ENCODE measurements around the gene TNFRSF6B.

TNFRSF6B gene

DNA sequence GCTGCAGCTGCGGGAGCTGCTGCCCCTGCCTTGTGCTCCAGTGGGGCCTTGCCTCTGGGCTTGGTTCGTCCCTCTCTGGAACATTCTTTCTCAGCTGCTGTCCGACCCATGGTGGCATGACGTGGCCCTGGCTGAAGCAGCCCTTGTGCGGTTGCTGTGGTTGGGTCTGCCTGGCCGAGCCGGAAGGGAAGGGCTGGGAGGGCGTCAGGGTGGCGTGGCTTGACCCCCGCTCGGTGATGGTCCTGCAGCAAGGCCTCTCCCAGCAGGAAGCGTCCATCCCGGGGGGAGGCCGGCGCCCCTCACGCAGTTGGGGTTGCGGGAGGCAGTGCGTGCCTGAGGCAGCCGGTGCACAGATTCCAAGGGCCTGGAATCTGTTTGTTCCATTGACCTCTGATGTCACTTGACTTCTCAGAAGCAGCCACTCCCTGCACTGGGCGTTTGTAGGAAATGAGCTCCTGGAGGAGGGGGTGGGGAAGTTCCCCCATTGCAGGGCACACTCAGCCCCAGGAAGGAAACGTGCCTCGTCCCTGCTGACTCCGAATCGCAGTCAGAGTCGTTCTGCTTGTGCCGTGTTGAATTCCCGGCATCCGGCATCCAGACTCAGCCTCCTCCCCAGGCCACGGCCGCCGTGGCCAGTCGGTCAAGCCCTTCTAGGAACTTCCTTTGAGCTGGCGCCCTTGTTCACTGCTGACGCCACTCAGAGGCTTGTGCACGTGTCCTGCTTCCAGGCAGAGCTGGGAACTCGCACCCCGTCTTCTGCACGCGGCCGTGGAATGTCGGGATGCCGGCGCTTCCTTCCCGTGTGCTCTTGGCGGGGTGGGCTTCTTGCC is 9.7 kb upstream of the TNFRSF6B start:
- DNase-seq = peak; percentile 69

DNA sequence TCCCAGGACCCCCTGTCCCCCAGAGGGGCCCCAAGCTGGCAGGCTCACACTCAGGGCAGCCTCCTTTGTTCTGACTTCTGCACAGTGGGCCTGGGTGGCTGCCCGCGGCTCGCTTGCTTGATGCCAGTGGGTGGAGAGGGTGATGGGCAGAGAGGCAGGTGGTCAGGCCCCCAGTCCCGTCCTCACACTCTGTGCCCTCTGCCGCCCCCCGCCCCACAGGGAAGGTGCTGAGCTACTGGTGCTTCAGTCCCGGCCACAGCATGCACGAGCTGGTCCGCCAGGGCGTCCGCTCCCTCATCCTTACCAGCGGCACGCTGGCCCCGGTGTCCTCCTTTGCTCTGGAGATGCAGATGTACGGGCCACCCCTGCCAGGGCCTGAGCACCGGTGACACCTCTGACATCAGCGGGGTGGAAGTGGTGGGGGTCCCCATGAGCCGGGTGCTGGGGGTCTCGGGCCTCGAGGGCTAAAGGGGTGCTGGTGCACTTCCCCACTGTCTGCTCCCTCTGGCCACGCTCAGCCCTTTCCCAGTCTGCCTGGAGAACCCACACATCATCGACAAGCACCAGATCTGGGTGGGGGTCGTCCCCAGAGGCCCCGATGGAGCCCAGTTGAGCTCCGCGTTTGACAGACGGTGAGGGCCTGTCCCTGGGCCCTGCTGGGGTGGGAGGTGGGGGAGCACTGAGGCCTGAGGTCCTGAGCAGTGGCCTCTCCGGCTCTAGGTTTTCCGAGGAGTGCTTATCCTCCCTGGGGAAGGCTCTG is 8.9 kb upstream of the TNFRSF6B start:
- no peak for DNase-seq

DNA sequence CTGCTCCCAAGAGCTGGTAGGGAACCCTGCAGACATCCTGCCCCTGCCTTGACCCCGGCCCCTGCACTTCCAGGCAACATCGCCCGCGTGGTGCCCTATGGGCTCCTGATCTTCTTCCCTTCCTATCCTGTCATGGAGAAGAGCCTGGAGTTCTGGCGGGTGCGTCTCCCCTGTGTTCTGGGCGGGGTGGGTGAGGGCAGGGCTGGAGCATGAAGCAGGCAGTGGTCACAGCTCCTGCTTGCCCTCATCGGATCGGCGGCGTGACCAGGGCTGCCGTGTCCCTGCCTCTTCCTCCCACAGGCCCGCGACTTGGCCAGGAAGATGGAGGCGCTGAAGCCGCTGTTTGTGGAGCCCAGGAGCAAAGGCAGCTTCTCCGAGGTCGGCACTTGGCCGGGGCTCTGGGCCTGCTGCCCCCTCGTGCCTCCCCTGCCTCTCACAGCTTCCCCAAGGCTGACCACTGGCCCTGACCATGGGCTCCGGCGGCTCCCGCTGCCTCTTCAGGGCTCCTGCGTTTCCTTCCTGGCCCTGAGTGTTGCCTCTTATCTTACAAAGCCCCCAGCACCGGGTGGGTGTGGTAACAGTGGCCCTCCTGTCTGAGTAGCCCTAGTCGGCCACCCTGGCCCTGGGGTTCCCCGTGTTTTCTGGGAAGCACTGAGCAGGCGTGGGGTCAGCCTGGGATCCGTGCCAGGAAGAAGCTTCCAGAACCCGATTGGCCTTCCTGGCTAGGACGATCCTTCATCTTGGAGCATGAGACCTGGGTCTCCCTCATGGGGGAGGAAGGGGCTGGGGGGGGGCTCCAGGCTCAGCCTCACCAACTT is 8.0 kb upstream of the TNFRSF6B start:
- DNase-seq = no peak

DNA sequence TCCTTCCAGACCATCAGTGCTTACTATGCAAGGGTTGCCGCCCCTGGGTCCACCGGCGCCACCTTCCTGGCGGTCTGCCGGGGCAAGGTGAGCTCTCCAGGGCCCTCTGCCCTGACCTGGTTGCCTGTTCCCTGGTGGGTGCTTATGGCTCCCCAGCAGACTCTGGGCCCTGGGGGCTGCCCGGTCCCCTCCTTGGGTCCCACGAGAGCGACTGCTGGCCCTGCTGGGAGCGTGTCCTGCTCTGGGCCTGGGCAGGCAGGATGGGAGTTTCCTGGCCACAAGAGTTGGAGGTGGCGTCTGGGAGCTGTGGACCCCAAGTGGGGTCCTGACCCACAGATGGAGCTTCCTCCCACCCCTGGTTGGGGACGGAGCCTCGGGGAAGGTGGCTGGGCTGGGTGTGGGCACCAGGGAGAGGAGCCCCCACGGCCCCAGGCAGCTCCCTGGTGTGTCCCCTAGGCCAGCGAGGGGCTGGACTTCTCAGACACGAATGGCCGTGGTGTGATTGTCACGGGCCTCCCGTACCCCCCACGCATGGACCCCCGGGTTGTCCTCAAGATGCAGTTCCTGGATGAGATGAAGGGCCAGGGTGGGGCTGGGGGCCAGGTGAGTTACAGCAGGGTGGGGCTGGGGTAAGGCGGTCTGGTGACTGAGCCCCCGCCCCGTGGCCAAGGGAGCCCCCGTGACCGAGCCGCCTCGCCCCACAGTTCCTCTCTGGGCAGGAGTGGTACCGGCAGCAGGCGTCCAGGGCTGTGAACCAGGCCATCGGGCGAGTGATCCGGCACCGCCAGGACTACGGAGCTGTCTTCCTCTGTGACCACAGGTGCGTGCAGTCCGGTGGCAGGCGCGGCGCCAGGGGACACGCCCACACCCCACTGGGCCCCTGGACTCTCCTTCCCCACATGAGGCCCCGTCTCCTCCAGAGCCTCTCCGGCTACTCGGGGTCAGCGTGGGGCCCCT is 7.1 kb upstream of the TNFRSF6B start:
- no peak for DNase-seq

DNA sequence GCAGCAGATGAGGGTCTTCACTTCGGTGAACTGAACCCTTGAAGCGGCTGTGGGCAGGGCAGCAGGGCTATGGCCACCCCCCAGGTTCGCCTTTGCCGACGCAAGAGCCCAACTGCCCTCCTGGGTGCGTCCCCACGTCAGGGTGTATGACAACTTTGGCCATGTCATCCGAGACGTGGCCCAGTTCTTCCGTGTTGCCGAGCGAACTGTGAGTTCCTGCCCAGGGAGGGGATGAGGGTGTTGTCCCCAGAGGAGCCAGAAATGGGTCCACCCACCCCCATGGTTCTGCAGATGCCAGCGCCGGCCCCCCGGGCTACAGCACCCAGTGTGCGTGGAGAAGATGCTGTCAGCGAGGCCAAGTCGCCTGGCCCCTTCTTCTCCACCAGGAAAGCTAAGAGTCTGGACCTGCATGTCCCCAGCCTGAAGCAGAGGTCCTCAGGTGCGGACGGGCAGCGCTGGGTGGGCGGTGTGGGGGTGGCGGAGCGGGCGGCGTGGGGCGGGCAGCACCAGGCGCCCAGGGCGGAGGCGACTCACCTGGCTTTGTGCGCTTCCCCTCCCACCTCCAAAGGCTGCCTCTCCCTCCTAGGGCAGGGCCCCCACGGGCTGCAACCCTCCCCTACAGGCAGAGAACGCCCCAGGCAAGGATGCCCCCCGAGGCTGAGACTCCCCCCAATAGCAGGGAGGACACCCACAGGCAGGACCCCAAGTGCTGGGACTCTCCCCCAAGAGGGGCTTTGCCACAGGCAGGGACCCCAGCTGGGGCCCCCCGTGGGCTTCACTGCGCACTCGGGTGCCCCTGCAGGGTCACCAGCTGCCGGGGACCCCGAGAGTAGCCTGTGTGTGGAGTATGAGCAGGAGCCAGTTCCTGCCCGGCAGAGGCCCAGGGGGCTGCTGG is 6.2 kb upstream of the TNFRSF6B start:
- no peak for DNase-seq

DNA sequence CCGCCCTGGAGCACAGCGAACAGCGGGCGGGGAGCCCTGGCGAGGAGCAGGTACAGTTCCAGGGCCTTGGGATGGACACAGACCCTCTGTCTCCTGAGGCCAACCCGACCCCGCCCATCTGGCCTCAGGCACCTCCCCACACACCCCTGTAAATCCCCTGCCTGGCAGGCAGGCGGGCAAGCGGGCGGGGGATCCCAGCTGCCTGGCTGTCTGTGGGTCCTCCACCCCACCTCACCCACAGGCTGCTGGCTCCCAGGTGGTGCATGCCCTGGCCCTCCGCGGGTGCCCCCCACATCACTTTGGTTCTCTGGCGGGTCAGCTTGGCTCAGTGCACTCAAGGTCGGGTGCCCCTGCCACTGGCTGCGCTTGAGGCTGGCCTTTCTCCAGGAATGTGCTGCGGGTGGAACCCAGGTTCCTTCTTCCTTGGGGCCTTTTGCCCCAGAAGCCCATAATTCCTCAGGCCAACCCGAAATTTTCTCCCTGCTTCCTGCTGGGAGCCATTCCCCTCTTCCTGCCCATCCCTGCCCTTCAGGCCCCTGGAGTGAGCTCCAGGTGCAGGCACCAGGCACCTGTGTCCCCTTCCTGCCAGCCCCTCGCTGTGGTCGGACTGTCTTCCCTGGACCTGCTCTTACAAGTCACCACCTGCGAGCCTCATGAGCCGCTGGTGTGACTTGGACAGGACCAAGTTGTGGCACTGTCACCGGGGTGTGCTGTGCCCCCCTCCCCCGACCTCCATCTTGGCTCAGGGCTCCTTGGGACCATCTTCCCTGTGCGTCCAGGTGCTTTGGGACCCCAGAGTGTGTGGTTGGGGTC is 5.3 kb upstream of the TNFRSF6B start:
- DNase-seq = no peak

DNA sequence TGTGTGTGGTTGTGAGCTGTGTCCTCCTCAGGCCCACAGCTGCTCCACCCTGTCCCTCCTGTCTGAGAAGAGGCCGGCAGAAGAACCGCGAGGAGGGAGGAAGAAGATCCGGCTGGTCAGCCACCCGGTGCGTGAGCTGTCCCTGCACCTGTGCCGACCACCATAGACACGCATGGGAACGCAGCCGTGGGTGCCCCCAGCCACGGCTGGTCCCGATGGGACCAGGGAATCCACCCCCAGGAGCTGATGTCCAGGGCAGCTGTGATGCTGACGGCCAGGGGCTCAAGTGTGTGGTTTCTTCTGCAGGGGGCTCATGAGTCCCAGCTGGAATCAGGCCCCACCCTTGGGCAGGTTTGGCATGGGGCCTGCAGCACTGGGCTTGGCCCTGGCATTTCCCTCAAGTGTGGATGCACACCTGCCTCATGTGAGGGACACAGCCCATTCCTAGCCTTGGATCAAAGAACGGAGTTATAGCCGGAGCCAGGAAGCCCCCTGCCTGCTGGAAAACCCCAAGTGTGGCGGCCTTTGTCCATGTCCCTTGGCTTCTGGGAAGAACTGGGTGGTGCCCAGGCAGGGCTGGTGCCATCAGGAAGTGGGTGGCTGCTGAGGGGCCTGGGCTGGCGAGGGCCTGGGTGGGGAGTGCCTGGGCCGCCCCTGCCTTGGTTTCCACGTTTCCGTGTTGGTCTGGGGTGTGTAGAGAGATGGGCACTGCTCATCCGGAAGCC is 4.6 kb upstream of the TNFRSF6B start:
- no peak for DNase-seq

DNA sequence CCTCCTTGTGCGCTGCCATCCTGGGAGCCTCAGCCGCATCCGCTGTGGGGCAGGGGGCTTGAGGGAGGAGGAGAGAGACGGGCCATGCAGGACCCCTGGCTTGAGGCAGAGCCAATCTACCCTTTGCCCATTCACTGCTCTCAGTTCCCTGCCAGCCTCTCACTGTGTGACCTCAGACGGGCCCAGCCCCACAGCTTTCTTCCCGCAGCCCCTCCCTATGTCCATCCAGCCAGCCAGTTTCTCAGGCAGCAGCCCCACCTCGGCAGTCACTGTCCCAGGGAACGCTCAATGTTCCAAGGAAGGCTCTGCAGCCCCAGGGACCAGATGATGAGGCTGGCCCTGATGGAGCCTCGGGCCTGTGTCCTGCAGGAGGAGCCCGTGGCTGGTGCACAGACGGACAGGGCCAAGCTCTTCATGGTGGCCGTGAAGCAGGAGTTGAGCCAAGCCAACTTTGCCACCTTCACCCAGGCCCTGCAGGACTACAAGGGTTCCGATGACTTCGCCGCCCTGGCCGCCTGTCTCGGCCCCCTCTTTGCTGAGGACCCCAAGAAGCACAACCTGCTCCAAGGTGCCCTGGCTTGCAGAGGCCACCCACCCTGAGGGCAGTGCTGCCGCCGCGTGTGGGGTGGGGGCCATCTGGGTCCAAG is 3.9 kb upstream of the TNFRSF6B start:
- DNase-seq = no peak

DNA sequence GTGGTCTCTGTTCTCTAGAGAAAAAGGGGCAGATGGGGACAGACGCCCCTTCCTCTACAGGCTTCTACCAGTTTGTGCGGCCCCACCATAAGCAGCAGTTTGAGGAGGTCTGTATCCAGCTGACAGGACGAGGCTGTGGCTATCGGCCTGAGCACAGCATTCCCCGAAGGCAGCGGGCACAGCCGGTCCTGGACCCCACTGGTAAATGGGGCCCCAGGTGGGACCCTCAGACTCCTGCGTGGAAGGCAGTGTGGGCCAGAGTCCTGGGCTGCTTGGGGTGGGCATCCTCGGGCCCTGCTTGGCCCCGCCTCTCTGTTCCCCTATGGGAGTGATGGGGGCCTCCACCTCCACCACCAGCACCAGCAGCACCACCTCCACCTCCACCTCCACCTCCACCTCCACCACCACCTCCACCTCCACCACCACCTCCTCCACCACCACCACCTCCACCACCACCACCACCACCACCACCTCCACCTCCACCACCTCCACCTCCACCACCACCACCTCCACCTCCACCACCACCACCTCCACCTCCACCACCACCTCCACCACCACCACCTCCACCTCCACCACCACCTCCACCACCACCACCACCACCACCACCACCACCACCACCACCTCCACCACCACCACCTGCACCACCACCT is 3.2 kb upstream of the TNFRSF6B start:
- DNase-seq = no peak

DNA sequence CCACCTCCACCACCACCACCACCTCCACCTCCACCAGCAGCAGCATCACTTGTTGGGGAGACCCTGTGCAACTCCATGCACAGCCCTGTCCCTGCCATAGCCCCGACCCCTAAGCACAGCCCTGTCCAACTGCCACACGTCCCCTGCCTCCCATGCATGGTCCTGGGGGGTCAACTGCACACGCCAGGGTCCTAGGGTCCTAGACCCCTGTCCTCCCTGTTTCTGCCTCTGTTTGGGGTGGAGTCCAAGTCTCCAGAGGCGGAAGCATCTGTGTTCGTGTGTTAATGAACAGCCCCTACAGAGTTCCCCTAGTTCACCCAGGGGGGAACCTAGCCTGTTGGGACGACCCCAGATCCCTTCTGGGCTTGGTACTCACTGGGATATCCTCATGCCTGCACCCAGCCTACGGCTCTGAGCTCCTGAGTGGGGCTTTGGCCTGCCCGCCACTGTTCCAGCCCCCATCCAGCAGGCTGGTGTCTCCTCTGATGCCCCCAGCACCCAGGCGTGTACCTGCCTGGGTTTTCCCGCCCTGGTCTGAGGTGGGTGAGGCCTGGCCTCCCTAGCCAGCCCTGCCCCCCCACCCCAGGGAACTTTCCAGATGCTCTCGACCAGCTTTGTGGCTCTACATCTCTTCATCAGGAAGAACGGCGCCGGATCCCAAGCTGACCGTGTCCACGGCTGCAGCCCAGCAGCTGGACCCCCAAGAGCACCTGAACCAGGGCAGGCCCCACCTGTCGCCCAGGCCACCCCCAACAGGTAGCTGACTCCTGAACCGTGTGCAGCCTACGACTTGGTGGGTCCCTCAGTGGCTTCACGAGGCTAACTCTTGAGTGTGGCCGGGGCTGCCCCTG is 2.5 kb upstream of the TNFRSF6B start:
- no peak for DNase-seq

DNA sequence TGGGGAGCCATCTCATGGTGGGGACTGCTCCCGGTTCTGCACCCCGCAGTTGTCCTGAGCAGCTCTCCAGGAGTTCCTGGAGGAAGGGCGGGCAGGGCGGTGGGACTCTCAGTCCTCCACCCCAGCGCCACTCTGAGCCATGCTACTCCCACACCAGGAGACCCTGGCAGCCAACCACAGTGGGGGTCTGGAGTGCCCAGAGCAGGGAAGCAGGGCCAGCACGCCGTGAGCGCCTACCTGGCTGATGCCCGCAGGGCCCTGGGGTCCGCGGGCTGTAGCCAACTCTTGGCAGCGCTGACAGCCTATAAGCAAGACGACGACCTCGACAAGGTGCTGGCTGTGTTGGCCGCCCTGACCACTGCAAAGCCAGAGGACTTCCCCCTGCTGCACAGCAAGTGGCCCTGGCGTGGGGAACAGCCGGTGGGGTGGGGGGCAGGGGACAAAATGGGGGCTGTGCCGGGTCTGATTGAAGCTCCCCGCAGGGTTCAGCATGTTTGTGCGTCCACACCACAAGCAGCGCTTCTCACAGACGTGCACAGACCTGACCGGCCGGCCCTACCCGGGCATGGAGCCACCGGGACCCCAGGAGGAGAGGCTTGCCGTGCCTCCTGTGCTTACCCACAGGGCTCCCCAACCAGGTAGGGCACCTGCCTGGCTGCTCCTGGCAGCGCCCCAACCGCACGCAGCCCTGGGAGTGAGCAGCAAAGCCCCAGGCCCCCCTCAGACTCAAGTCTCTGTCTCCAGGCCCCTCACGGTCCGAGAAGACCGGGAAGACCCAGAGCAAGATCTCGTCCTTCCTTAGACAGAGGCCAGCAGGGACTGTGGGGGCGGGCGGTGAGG is 1.6 kb upstream of the TNFRSF6B start:
- DNase-seq = no peak

DNA sequence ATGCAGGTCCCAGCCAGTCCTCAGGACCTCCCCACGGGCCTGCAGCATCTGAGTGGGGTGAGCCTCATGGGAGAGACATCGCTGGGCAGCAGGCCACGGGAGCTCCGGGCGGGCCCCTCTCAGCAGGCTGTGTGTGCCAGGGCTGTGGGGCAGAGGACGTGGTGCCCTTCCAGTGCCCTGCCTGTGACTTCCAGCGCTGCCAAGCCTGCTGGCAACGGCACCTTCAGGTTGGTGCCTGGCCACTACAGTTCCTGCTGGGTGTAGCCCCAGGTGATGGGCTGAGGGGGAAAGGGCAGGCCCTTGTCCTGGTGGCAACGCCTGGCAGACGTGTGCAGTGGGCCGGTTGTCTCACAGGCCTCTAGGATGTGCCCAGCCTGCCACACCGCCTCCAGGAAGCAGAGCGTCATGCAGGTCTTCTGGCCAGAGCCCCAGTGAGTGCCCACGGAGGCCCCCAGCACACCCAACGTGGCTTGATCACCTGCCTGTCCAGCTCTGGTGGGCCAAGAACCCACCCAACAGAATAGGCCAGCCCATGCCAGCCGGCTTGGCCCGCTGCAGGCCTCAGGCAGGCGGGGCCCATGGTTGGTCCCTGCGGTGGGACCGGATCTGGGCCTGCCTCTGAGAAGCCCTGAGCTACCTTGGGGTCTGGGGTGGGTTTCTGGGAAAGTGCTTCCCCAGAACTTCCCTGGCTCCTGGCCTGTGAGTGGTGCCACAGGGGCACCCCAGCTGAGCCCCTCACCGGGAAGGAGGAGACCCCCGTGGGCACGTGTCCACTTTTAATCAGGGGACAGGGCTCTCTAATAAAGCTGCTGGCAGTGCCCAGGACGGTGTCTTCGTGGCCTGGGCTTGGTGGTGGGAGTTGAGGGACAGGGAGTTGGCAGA is 787 bp upstream of the TNFRSF6B start:
- no peak for DNase-seq

DNA sequence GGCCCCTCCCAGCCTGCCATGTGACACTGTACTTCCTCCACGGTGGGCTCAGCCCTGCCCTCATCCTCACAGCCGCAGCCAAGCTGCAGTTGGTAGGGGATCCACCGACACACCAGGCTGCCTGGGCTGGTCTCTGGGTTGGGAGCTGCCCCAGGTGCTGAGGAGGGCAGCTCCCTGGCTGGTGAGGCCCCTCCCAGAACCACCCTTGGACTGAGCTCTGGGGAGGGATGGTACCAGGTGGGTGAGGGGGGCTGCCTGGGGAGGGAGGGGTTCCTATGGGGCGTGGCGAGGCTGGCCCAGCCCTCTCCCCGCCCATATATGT is 185 bp upstream of the TNFRSF6B start:
- DNase-seq = no peak

DNA sequence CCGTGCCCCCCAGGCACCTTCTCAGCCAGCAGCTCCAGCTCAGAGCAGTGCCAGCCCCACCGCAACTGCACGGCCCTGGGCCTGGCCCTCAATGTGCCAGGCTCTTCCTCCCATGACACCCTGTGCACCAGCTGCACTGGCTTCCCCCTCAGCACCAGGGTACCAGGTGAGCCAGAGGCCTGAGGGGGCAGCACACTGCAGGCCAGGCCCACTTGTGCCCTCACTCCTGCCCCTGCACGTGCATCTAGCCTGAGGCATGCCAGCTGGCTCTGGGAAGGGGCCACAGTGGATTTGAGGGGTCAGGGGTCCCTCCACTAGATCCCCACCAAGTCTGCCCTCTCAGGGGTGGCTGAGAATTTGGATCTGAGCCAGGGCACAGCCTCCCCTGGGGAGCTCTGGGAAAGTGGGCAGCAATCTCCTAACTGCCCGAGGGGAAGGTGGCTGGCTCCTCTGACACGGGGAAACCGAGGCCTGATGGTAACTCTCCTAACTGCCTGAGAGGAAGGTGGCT is 960 bp downstream of the TNFRSF6B start:
- DNase-seq = no peak

DNA sequence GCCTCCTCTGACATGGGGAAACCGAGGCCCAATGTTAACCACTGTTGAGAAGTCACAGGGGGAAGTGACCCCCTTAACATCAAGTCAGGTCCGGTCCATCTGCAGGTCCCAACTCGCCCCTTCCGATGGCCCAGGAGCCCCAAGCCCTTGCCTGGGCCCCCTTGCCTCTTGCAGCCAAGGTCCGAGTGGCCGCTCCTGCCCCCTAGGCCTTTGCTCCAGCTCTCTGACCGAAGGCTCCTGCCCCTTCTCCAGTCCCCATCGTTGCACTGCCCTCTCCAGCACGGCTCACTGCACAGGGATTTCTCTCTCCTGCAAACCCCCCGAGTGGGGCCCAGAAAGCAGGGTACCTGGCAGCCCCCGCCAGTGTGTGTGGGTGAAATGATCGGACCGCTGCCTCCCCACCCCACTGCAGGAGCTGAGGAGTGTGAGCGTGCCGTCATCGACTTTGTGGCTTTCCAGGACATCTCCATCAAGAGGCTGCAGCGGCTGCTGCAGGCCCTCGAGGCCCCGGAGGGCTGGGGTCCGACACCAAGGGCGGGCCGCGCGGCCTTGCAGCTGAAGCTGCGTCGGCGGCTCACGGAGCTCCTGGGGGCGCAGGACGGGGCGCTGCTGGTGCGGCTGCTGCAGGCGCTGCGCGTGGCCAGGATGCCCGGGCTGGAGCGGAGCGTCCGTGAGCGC is 1.6 kb downstream of the TNFRSF6B start:
- DNase-seq = no peak
